Tibial nerve (tissue), 4 donors: Measurements from ENCODE around the gene XAGE3. TPM values are rescaled to one million over a fixed set of nuclear protein-coding genes. Genes with fewer than 3 reads are reported as not detected.
"Not testable (repeated sequence)": the region's sequence is repeated elsewhere in the genome, so short reads cannot be mapped to it uniquely, and the experiment has no call there.

Source experiments
- DNase-seq, 2 donors: peaks; one replicate each; pipeline ENCODE4 v3.0.0-alpha.2; 2019; ENCODE audit warnings: low spot score in 2 of 2
- H3K27ac ChIP-seq, 4 donors: fragments of 200-600 bp; sonication (generic) in 3 of 4; one replicate each; pipeline ENCODE4 v1.5.1; 2017 to 2019; ENCODE audit warnings: mild to moderate bottlenecking in 1 of 4
- H3K27me3 ChIP-seq, 2 donors: fragments of 200-600 bp; sonication (generic) in 1 of 2; one replicate each; pipeline versions ENCODE4 v1.5.1 to v1.6.0; 2017 to 2019
- H3K36me3 ChIP-seq, 3 donors: fragments of 200-600 bp; sonication (generic); one replicate each; pipeline ENCODE4 v1.5.1; 2018 to 2019
- H3K4me1 ChIP-seq, 4 donors: fragments of 200-600 bp; sonication (generic) in 3 of 4; one replicate each; pipeline ENCODE4 v1.5.1; 2017 to 2019
- H3K4me3 ChIP-seq, 4 donors: fragments of 200-600 bp; sonication (generic) in 3 of 4; one replicate each; pipeline ENCODE4 v1.5.1; 2017 to 2019; ENCODE audit warnings: mild to moderate bottlenecking in 1 of 4, moderate library complexity in 1 of 4
- H3K9me3 ChIP-seq, 4 donors: fragments of 200-600 bp; sonication (generic) in 3 of 4; one replicate each; pipeline ENCODE4 v1.5.1; 2017 to 2019
- EP300 ChIP-seq, 2 donors: sonication (generic); formaldehyde crosslinking; IDR thresholded peaks; one replicate each; pipeline ENCODE4 v1.6.1; 2017; ENCODE audit warnings: antibody characterized with exemption in 2 of 2, mild to moderate bottlenecking in 1 of 2
- POLR2A ChIP-seq, 2 donors: fragments of 450-650 bp; IDR thresholded peaks; one replicate each; pipeline ENCODE4 v1.6.1; 2017; ENCODE audit warnings: antibody characterized with exemption in 2 of 2, mild to moderate bottlenecking in 2 of 2, moderate library complexity in 2 of 2
- WGBS, 2 donors: methylation state at CpG; one replicate each; pipeline ENCODE4 v1.1.5; 2018; 5-methylcytosine and 5-hydroxymethylcytosine counted together
- total RNA-seq, 4 donors: library from RNA; depleted of rRNA; stranded (reverse); fragments of >200 nt; gene quantifications; one replicate each; pipeline ENCODE4 v1.1.0, GENCODE V29; 2016
- TF ChIP-seq, protein P1 (sequence below), 5 experiments: fragments of 200-600 bp in 3 of 5; fragments of 450-650 bp in 2 of 5; sonication (generic) in 3 of 5; IDR thresholded peaks; one replicate each; pipeline ENCODE4 v1.5.1; 2016 to 2019; ENCODE audit warnings: antibody characterized with exemption in 5 of 5, mild to moderate bottlenecking in 3 of 5, moderate library complexity in 2 of 5

Gene XAGE3, protein sequence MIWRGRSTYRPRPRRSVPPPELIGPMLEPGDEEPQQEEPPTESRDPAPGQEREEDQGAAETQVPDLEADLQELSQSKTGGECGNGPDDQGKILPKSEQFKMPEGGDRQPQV
- total RNA-seq = not detected

DNA sequence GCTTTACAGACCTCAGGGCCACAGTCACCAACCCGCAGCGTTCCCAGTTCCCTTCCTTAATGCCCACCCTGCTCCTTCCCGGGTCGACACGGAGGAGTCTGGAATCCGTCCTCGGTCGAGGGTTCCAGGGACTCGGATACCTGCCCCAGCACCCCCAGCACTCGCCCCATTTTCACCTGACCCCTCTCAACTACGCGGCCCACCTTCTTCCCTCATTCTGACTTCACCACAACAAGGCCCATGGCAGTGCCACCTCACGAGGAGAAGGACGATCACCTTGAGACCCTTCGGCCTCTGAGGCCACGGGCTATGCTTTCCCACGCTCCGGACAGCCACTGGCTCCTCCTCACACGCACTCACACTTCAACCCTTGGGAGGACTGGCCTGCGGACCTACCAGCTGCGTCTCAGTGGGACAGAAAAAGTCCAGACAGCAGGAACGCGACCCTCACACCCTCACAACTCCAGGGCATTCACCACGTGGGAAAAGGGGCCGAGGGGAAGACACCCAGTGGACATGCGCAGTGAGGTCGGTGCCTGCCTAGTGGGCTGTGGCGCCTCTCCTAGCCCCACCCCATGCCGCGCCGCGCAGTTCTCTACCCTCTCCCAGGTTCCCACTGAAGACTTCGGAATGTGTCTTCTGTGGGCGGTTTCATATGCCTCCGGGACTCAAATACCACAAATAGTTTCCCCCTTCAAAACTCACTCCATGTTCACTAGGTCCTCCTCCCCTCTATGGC lies at the start of gene XAGE3:
Gene XAGE3, minus strand, starts transcription at position 474 of the 739 bp plus-strand sequence. CDS start 950 bp downstream, outside the sequence.
- 86 to 94% methylated on average over 15 to 30 of the region's 35 CpGs for WGBS, 2 donors
- Histone ChIP-seq H3K36me3 (no peaks in the 10 kb centered on the region), H3K9me3 (no peaks in the 10 kb centered on the region), H3K4me1 (no peaks in the 10 kb centered on the region), H3K27me3 (peaks cover 0 to 24% of the 10 kb centered on the region in 2 donors), H3K27ac (no peak within 1 kb of the TSS), H3K4me3 (no peak within 1 kb of the TSS)
- TF ChIP-seq EP300 (IDR thresholded peaks at IDR 0.05) (no peak), POLR2A (IDR thresholded peaks at IDR 0.05) (no peak)
- TF ChIP-seq, protein P1, sequence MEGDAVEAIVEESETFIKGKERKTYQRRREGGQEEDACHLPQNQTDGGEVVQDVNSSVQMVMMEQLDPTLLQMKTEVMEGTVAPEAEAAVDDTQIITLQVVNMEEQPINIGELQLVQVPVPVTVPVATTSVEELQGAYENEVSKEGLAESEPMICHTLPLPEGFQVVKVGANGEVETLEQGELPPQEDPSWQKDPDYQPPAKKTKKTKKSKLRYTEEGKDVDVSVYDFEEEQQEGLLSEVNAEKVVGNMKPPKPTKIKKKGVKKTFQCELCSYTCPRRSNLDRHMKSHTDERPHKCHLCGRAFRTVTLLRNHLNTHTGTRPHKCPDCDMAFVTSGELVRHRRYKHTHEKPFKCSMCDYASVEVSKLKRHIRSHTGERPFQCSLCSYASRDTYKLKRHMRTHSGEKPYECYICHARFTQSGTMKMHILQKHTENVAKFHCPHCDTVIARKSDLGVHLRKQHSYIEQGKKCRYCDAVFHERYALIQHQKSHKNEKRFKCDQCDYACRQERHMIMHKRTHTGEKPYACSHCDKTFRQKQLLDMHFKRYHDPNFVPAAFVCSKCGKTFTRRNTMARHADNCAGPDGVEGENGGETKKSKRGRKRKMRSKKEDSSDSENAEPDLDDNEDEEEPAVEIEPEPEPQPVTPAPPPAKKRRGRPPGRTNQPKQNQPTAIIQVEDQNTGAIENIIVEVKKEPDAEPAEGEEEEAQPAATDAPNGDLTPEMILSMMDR (IDR thresholded peaks at IDR 0.05) = no peak
- no peak for DNase-seq

DNA sequence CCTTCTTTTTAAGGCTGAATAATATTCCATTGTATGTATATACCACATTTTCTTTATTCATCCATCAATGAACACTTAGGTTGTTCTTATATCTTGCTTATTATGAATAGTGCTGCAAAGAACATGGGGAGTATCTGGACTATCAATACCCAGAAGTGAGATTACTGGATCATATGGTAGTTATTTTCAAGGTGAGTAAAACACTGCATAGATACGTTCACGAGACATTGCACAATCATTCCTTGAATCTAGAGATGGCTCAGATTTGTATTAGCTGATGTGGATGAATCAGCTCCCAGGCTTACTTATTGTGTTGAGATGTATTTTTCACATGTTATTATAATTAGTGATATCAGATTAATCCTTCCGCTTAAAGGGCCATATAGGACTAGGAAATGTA lies 46.8 kb upstream of the XAGE3 start:
- H3K4me1 ChIP-seq, H3K27me3 ChIP-seq, H3K9me3 ChIP-seq, H3K36me3 ChIP-seq, DNase-seq, H3K27ac ChIP-seq, H3K4me3 ChIP-seq: not testable (repeated sequence)
- WGBS, 2 donors = no CpG with 5 or more reads among the region's 3 CpGs

DNA sequence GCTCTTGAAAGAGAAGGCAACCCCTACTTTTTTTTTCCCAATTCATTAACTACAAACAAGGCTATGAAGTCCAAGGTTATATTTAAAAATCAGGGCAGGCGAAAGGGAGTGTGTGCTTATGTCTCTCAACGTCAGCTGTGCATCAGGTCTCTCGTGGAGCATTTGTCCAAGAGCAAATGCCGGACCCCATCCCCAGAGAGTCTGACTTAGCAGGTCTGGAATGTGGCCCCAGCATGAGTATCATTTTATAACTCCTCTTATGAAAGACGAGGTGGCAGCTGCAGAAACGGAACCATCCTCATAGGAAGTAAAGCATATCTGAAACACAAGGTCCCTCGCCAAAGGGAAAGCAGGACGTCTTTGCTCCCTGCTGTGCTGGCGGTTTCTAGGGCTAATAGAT lies 45.8 kb upstream of the XAGE3 start:
- H3K27me3 ChIP-seq, H3K9me3 ChIP-seq, H3K4me1 ChIP-seq, H3K27ac ChIP-seq, H3K36me3 ChIP-seq, H3K4me3 ChIP-seq, DNase-seq: not testable (repeated sequence)
- WGBS, 2 donors = no CpG with 5 or more reads among the region's 9 CpGs

DNA sequence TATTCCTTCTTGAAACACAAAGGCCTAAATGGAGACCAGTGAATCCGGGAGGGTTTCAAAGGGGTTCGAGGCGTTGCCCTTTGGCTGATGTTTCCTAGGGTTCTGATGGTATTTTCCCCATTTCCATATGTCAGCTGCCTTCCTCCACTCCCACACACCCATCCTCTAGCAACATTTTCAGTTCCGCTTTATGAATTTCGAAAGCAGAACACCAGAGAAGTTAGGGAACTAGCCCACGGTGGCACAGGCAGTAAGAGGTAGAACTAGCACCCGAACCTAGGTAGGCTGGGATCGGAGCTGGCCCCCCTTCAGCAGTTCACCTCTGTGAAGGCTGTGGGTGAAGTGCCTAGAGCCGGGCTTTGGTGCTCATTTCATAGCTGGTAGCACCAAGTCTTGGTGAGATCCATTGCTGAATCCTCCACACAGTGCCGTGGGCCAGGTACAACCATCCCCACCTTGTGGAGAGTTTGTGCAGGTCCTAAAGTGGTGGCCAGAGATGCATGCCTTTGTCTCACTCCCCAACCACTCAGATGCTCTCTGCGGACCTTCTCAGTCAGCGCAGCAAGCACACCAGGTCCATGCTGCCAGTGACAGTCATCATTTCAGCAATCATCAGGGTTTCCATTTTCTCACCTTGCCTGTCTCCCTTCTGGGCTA lies 41.6 kb upstream of the XAGE3 start:
- DNase-seq, H3K4me3 ChIP-seq, H3K27ac ChIP-seq, H3K27me3 ChIP-seq, H3K4me1 ChIP-seq, H3K9me3 ChIP-seq, H3K36me3 ChIP-seq: not testable (repeated sequence)
- WGBS, 2 donors = no CpG with 5 or more reads among the region's 12 CpGs

DNA sequence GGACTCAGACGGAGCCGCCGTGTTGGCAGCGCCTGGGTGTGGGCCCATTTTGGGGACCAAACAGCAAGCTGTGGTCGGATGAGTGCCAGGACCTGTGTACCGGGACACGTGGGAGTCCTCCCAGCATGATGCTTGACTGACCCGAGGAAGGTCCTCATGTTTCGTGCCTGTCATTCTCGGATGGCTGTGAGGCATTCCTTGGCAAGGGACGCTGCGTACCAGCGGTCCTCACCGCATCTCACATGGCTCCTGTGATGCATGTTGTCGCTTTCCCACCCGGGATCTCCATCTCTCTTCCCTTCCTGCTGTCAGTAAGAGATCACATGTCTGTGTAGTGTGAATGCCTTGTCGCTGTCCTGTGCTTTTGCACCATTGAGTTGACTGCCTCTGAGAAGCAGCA lies 40.0 kb upstream of the XAGE3 start:
- H3K4me1 ChIP-seq, H3K9me3 ChIP-seq, H3K36me3 ChIP-seq, H3K4me3 ChIP-seq, H3K27me3 ChIP-seq, H3K27ac ChIP-seq, DNase-seq: not testable (repeated sequence)
- no CpG with 5 or more reads among the region's 17 CpGs for WGBS, 2 donors

DNA sequence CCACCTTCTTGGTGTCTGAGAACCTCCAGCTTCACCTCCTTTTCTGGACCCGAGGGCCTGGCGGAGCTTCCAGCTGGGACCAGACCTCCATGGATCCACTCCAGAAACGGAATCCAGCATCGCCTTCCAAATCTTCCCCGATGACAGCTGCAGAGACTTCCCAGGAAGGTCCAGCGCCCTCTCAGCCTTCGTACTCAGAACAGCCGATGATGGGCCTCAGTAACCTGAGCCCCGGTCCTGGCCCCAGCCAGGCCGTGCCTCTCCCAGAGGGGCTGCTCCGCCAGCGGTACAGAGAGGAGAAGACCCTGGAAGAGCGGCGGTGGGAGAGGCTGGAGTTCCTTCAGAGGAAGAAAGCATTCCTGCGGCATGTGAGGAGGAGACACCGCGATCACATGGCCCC lies 39.3 kb upstream of the XAGE3 start:
- H3K4me1 ChIP-seq, H3K27ac ChIP-seq, H3K4me3 ChIP-seq, H3K9me3 ChIP-seq, H3K36me3 ChIP-seq, DNase-seq, H3K27me3 ChIP-seq: not testable (repeated sequence)
- WGBS, 2 donors = no CpG with 5 or more reads among the region's 17 CpGs

DNA sequence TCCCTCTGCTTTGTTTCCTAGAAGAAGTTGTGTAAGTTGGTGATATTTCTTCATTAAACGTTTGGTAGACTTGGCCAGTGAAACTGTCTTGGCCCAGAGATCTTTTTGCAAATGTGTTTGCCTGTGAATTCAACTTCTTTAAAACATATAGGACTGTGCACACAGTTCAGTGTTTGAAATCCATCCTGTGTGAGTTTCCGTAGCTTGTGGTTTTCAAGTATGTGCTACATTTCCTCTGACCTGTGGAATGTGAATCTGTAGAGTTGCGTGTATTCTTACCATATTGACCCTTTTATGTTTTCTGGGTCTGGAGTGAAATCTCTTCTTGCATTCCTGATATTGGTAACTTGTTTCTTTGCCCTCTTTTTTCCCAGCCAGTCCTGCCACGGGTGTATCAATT lies 38.2 kb upstream of the XAGE3 start:
- H3K9me3 ChIP-seq, H3K4me1 ChIP-seq, H3K36me3 ChIP-seq, H3K27ac ChIP-seq, H3K27me3 ChIP-seq, DNase-seq, H3K4me3 ChIP-seq: not testable (repeated sequence)
- no CpG with 5 or more reads among the region's 4 CpGs for WGBS, 2 donors

DNA sequence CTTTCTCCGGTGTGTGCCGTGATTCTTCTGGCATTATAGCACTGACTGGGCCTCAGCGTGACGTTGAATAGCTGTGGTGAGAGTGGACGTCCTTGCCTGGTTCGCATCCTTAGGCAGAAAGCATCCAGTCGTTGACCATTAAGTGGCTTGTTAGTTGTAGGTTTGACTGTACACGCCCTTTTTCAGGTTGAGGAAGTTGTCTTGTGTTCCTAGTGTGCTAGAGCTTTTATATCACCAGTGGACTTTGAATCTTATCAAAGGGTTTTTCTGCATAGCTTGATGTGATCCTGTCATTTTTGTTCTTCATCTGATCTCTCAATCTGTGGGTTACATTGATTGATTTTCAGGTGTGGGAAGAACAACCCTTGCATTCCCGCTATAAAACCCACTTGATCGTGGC lies 37.6 kb upstream of the XAGE3 start:
- not testable (repeated sequence) for H3K27ac ChIP-seq, H3K36me3 ChIP-seq, H3K4me1 ChIP-seq, H3K27me3 ChIP-seq, H3K4me3 ChIP-seq, DNase-seq, H3K9me3 ChIP-seq
- WGBS, 2 donors = no CpG with 5 or more reads among the region's 10 CpGs

DNA sequence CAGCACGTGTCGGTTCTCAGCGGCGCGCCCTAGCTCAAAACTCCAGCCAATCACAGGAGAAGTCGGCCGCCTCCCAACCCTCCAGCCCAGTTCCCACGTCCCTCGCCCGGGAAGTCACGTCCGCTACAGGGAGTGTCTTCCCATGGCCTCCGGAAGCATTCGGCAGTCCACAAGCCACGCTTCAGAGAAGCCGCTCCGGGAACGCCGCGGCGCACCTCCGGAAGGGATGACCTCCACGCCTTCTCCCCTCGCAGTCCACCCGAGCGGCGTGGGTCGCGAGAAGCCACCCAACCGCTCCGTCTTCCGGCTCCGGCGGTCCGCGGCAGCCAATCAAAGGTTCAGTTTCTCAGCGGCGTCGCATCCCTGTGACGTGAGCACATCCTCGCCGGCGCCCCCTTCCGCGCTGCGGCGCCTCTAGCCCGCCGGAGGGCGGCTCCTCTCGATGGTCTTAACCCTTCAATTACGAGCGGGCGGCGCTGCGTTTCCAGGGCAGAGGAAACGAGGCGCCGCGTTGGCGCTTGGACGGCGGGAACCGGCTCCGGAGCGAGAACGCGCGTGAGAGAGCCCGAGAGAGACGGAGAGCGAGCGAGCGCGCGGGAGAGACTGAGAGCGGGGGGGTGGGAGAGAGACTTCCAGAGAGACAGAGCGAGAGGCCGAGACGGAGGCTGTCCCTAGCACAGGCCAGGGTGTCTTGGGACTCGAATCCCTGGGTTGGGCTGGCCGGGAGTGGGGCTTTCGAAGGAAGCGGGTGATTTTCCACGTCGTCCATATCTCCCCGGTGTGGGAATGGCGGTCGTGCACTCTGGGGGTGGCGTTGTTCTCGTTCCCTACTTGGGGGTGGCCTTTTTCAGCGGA lies 29.2 kb upstream of the XAGE3 start, which contains the start of gene FAM156B:
Gene FAM156B, plus strand, starts transcription at position 476 of the 855 bp plus-strand sequence. CDS start 9,896 bp downstream, outside the sequence.
- H3K36me3 ChIP-seq, DNase-seq, H3K27ac ChIP-seq, H3K9me3 ChIP-seq, H3K4me3 ChIP-seq, H3K27me3 ChIP-seq, H3K4me1 ChIP-seq: not testable (repeated sequence)
- no CpG with 5 or more reads among the region's 92 CpGs for WGBS, 2 donors

DNA sequence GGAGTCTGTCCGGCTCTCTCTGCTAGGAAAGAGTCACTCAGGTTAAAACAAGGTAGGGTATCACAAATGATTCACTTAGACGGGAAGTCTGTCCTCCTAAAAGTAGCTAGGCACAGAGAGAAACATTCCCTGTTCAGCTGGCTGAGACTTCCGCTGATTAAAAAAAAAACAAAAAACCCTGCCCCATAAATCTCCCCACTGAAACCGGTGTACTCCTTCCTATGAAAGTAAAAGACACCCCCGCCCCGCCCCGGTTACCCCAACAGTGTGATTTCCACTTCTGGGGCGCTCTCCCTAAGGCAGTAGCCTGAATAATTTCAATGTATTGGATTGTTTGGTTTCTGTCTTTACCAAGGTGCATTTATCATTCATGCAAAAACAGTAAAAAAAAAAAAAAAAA lies 28.6 kb upstream of the XAGE3 start:
- H3K4me1 ChIP-seq, H3K27ac ChIP-seq, DNase-seq, H3K36me3 ChIP-seq, H3K9me3 ChIP-seq, H3K27me3 ChIP-seq, H3K4me3 ChIP-seq: not testable (repeated sequence)
- no CpG with 5 or more reads among the region's 8 CpGs for WGBS, 2 donors

DNA sequence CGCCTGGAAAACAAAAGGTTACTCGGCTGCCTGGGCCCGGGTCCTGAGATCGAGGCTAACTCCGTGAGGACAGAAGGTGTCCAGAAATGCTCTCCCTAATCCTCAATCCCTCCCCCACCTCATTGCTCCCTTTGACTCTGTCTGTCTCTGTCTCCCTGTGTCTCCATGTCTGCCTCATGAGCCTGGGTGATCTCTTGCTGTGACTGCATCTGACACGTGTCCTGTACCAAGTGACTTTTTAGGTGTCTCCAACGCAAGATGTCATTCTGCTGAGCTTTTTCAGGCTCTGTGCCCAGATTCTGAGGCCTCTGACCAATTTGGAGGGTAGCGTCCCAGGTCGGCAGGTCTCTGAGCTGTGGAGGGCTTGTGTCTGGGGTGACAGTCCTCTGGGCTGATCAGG lies 20.2 kb upstream of the XAGE3 start:
- not testable (repeated sequence) for H3K9me3 ChIP-seq, H3K27ac ChIP-seq, H3K4me3 ChIP-seq, DNase-seq, H3K36me3 ChIP-seq, H3K4me1 ChIP-seq, H3K27me3 ChIP-seq
- no CpG with 5 or more reads among the region's 9 CpGs for WGBS, 2 donors

DNA sequence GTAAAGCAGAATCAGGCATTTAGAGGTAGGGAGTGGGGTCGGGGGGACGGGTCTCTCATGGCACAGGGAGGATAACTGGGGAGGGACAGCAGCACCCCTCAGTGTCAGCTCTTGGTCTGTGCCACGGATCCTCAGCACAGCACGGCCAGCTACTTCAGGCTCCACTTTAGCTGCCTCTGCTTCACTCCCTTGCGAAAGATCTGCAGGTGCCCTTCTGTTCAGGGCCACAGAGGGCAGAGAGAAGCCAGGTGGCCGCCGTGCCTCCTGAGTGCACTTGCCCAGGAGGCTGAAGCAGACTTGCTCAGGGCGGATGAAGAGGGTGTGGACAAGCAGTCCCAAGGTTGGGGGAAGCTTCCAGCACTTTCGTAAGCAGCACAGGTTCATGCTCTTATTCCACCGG lies 19.6 kb upstream of the XAGE3 start:
- H3K4me3 ChIP-seq, H3K36me3 ChIP-seq, H3K4me1 ChIP-seq, H3K27ac ChIP-seq, H3K9me3 ChIP-seq, H3K27me3 ChIP-seq, DNase-seq: not testable (repeated sequence)
- WGBS, 2 donors = no CpG with 5 or more reads among the region's 10 CpGs
